Uterus (tissue), 4 donors: ENCODE measurements around the gene ITPR2. TPM values are rescaled to one million over a fixed set of nuclear protein-coding genes. Genes with fewer than 3 reads are reported as not detected.

ENCODE experiments used
- DNase-seq, 2 donors: peaks; one replicate each; pipeline ENCODE4 v3.0.0-alpha.2; 2019 to 2020
- H3K27ac ChIP-seq, 2 donors: fragments of 200-600 bp; sonication (generic); 1 replicate in 1 of 2; 2 replicates in 1 of 2; pipeline ENCODE4 v1.5.1; 2016 to 2018
- H3K27me3 ChIP-seq, 2 donors: fragments of 200-600 bp; sonication (generic); one replicate each; pipeline ENCODE4 v1.5.1; 2018 to 2019; ENCODE audit warnings: control low read depth in 1 of 2
- H3K36me3 ChIP-seq, 2 donors: fragments of 200-600 bp; sonication (generic); one replicate each; pipeline ENCODE4 v1.5.1; 2019; ENCODE audit warnings: control low read depth in 1 of 2
- H3K4me1 ChIP-seq, 2 donors: fragments of 200-600 bp; sonication (generic); one replicate each; pipeline ENCODE4 v1.5.1; 2018 to 2019; ENCODE audit warnings: control low read depth in 1 of 2
- H3K4me3 ChIP-seq, 2 donors: fragments of 200-600 bp; sonication (generic); 1 replicate in 1 of 2; 2 replicates in 1 of 2; pipeline ENCODE4 v1.5.1; 2018 to 2019; ENCODE audit warnings: mild to moderate bottlenecking in 1 of 2
- H3K9me3 ChIP-seq, 2 donors: fragments of 200-600 bp; sonication (generic); one replicate each; pipeline ENCODE4 v1.5.1; 2019; ENCODE audit warnings: control low read depth in 1 of 2
- CTCF ChIP-seq, 4 experiments: fragments of 200-600 bp in 2 of 4; fragments of 450-650 bp in 2 of 4; sonication (generic) in 2 of 4; IDR thresholded peaks; one replicate each; pipeline ENCODE4 v1.5.1; 2016 to 2019; ENCODE audit warnings: antibody characterized with exemption in 4 of 4, mild to moderate bottlenecking in 2 of 4, moderate library complexity in 1 of 4
- POLR2A ChIP-seq, 2 donors: fragments of 450-650 bp; IDR thresholded peaks; one replicate each; pipeline ENCODE4 v1.6.1; 2016; ENCODE audit warnings: antibody characterized with exemption in 2 of 2, mild to moderate bottlenecking in 1 of 2, moderate library complexity in 1 of 2
- intact Hi-C: fragments of 100-400 bp; cut with DNase I; formaldehyde crosslinking; loops from one replicate; pipeline ENCODE4 v1.15.1; 2023; ENCODE audit warnings: low total_unique reads
- total RNA-seq, 4 donors: library from RNA; depleted of rRNA in 3 of 4; stranded (reverse); fragments of >200 nt in 3 of 4; gene quantifications; one replicate each; pipeline versions ENCODE4 v1.1.0 to v1.2.4, GENCODE V29; 2014 to 2023
- donor health status: DM: yes; HTN: yes; CAD: no.

ITPR2 gene
- total RNA-seq, 4 donors from 2014 or later = 53.5 to 271 (median 60.4) TPM

- Histone ChIP-seq H3K4me1 (no peaks in the 10 kb centered on the region), H3K27ac (no peak overlapping the region), H3K36me3 (no peaks in the 10 kb centered on the region), H3K27me3 (no peaks in the 10 kb centered on the region), H3K4me3 (no peak overlapping the region), H3K9me3 (no peaks in the 10 kb centered on the region)
- DNase-seq = no peak
- intact Hi-C loops = no loop called here
- TF ChIP-seq POLR2A (IDR thresholded peaks at IDR 0.05) (no peak), CTCF (IDR thresholded peaks at IDR 0.05) (no peak)
Observed at GRCh38 chr12:26694402-26694801, 138.6 kb downstream of the ITPR2 start.

GRCh38 chr12:26692407-26692806 lies 140.6 kb downstream of the ITPR2 start:
- H3K4me1 ChIP-seq = no peaks in the 10 kb centered on the region
- TF ChIP-seq CTCF (IDR thresholded peaks at IDR 0.05) (no peak), POLR2A (IDR thresholded peaks at IDR 0.05) (no peak)
- H3K9me3 ChIP-seq = no peaks in the 10 kb centered on the region
- no peaks in the 10 kb centered on the region for H3K36me3 ChIP-seq
- no peak for DNase-seq
- H3K27ac ChIP-seq = no peak overlapping the region
- no peaks in the 10 kb centered on the region for H3K27me3 ChIP-seq
- intact Hi-C loops = no loop called here
- no peak overlapping the region for H3K4me3 ChIP-seq

GRCh38 chr12:26691234-26691970 lies 141.6 kb downstream of the ITPR2 start:
- intact Hi-C loops = no loop called here
- peak in 1 of 2 donors; percentile 23 for DNase-seq
- no peak overlapping the region for H3K4me3 ChIP-seq
- no peaks in the 10 kb centered on the region for H3K27me3 ChIP-seq
- H3K9me3 ChIP-seq = no peaks in the 10 kb centered on the region
- H3K4me1 ChIP-seq = no peaks in the 10 kb centered on the region
- no peaks in the 10 kb centered on the region for H3K36me3 ChIP-seq
- TF ChIP-seq CTCF (IDR thresholded peaks at IDR 0.05) (no peak), POLR2A (IDR thresholded peaks at IDR 0.05) (no peak)
- no peak overlapping the region for H3K27ac ChIP-seq

- Histone ChIP-seq H3K4me3 (no peak overlapping the region), H3K27ac (no peak overlapping the region), H3K4me1 (no peaks in the 10 kb centered on the region), H3K27me3 (no peaks in the 10 kb centered on the region), H3K36me3 (no peaks in the 10 kb centered on the region), H3K9me3 (no peaks in the 10 kb centered on the region)
- intact Hi-C loops = no loop called here
- TF ChIP-seq POLR2A (IDR thresholded peaks at IDR 0.05) (no peak), CTCF (IDR thresholded peaks at IDR 0.05) (no peak)
- DNase-seq = no peak
Observed at GRCh38 chr12:26690601-26691000, 142.4 kb downstream of the ITPR2 start.

- Histone ChIP-seq H3K4me3 (no peak overlapping the region), H3K36me3 (no peaks in the 10 kb centered on the region), H3K27ac (no peak overlapping the region), H3K4me1 (no peaks in the 10 kb centered on the region), H3K9me3 (no peaks in the 10 kb centered on the region), H3K27me3 (no peaks in the 10 kb centered on the region)
- DNase-seq = no peak
- intact Hi-C loops = no loop called here
- no peak for TF ChIP-seq POLR2A (IDR thresholded peaks at IDR 0.05)
- no peak for TF ChIP-seq CTCF (IDR thresholded peaks at IDR 0.05)
Observed at GRCh38 chr12:26689281-26689841, 143.6 kb downstream of the ITPR2 start.
